ENCODE results near the gene PPIG.
A peak's percentile ranks its signal among the peaks of the same experiment; 100 is the strongest.
"Not testable (repeated sequence)": the region's sequence is repeated elsewhere in the genome, so short reads cannot be mapped to it uniquely, and the experiment has no call there.

PPIG gene

GRCh38 chr2:169598982-169599381 is 14.8 kb downstream of the PPIG start:
- peak; percentile 51 for FAIRE-seq

GRCh38 chr2:169599568-169599967 is 15.4 kb downstream of the PPIG start:
- no peak for FAIRE-seq

- no peak for FAIRE-seq
These were observed 25.1 kb downstream of the PPIG start for GRCh38 chr2:169609264-169609663.

GRCh38 chr2:169613876-169614275 is 29.7 kb downstream of the PPIG start:
- FAIRE-seq: no peak

- not testable (repeated sequence) for FAIRE-seq
These were observed 31.8 kb downstream of the PPIG start for GRCh38 chr2:169615982-169616381.

- FAIRE-seq: no peak
These were observed 35.8 kb downstream of the PPIG start for GRCh38 chr2:169619946-169620345.

- FAIRE-seq: no peak
These were observed 36.4 kb downstream of the PPIG start for GRCh38 chr2:169620509-169620908.

- FAIRE-seq: no peak
These were observed 39.1 kb downstream of the PPIG start for GRCh38 chr2:169623235-169623634.

- no peak for FAIRE-seq
These were observed 41.6 kb downstream of the PPIG start for GRCh38 chr2:169625781-169626180.

GRCh38 chr2:169636440-169637097 is 52.4 kb downstream of the PPIG start:
- no peak for FAIRE-seq

- FAIRE-seq: no peak
These were observed 53.5 kb downstream of the PPIG start for GRCh38 chr2:169637620-169638019.

GRCh38 chr2:169640104-169640503 is 56.0 kb downstream of the PPIG start:
- no peak for FAIRE-seq

GRCh38 chr2:169641464-169641863 is 57.3 kb downstream of the PPIG start:
- no peak for FAIRE-seq

GRCh38 chr2:169644173-169644572 is 60.0 kb downstream of the PPIG start:
- no peak for FAIRE-seq

GRCh38 chr2:169647496-169647895 is 63.3 kb downstream of the PPIG start:
- FAIRE-seq: peak; percentile 49

GRCh38 chr2:169649278-169649677 is 65.1 kb downstream of the PPIG start:
- FAIRE-seq: no peak

- FAIRE-seq: no peak
These were observed 69.5 kb downstream of the PPIG start for GRCh38 chr2:169653636-169654035.

GRCh38 chr2:169656164-169656563 is 72.0 kb downstream of the PPIG start:
- FAIRE-seq: no peak

GRCh38 chr2:169658877-169659276 is 74.7 kb downstream of the PPIG start:
- no peak for FAIRE-seq

GRCh38 chr2:169659320-169659719 is 75.2 kb downstream of the PPIG start:
- FAIRE-seq: no peak

GRCh38 chr2:169661265-169661664 is 77.1 kb downstream of the PPIG start:
- FAIRE-seq: no peak

- FAIRE-seq: no peak
These were observed 78.6 kb downstream of the PPIG start for GRCh38 chr2:169662744-169663143.

- no peak for FAIRE-seq
These were observed 79.1 kb downstream of the PPIG start for GRCh38 chr2:169663247-169663646.

- no peak for FAIRE-seq
These were observed 80.4 kb downstream of the PPIG start for GRCh38 chr2:169664600-169664977.
